GM23338 (cell line): ENCODE measurements around the gene ASPHD2. TPM values are rescaled to one million over a fixed set of nuclear protein-coding genes. Genes with fewer than 3 reads are reported as not detected.

Source experiments
- ATAC-seq: fragments of 200-7000 bp; cut with Tn5 transposase; 3 replicates; pipeline ENCODE4 v1.9.1; 2020
- DNase-seq: peaks from one replicate; pipeline ENCODE4 v3.0.0-alpha.2; 2015; ENCODE audit warnings: low spot score
- H2AFZ ChIP-seq: fragments of 200-600 bp; sonication (generic); 2 replicates; pipeline ENCODE4 v1.8.0; 2016; ENCODE audit warnings: antibody characterized with exemption, mild to moderate bottlenecking, moderate library complexity
- H3F3A ChIP-seq: fragments of 200-600 bp; sonication (generic); replicated peaks from 2 replicates; pipeline ENCODE4 v1.8.0; 2017; ENCODE audit warnings: antibody characterized with exemption, mixed run types, low read depth
- H3K27ac ChIP-seq: fragments of 200-600 bp; sonication (generic); 2 replicates; pipeline ENCODE4 v1.6.1; 2016; ENCODE audit warnings: low read depth
- H3K27me3 ChIP-seq: fragments of 200-600 bp; sonication (generic); 2 replicates; pipeline ENCODE4 v1.8.0; 2016; ENCODE audit warnings: mild to moderate bottlenecking, mixed run types, moderate library complexity; ENCODE audit not compliant: insufficient read depth
- H3K36me3 ChIP-seq: fragments of 200-600 bp; sonication (generic); 2 replicates; pipeline ENCODE4 v1.8.0; 2016; ENCODE audit warnings: mild to moderate bottlenecking; ENCODE audit not compliant: insufficient read depth
- H3K4me1 ChIP-seq: fragments of 200-600 bp; sonication (generic); 2 replicates; pipeline ENCODE4 v1.8.0; 2016; ENCODE audit warnings: mild to moderate bottlenecking, moderate library complexity; ENCODE audit not compliant: insufficient read depth
- H3K4me2 ChIP-seq: fragments of 200-600 bp; sonication (generic); 2 replicates; pipeline ENCODE4 v1.7.1; 2017; ENCODE audit warnings: mixed run types
- H3K4me3 ChIP-seq: fragments of 200-600 bp; sonication (generic); 2 replicates; pipeline ENCODE4 v1.6.1; 2016; ENCODE audit warnings: mixed run types
- H3K79me2 ChIP-seq: fragments of 200-600 bp; sonication (generic); replicated peaks from 2 replicates; pipeline ENCODE4 v1.8.0; 2017; ENCODE audit warnings: mild to moderate bottlenecking; ENCODE audit not compliant: insufficient read depth
- H3K9me2 ChIP-seq: fragments of 200-600 bp; sonication (generic); 2 replicates; pipeline ENCODE4 v1.8.0; 2017; ENCODE audit not compliant: insufficient read depth
- H4K20me1 ChIP-seq: fragments of 200-600 bp; sonication (generic); replicated peaks from 2 replicates; pipeline ENCODE4 v1.8.0; 2017; ENCODE audit warnings: mild to moderate bottlenecking; ENCODE audit not compliant: insufficient read depth
- H3K27ac Mint-ChIP-seq: 2 replicates; pipeline ENCODE4 v1.8.0; 2020; ENCODE audit warnings: inconsistent platforms, mild to moderate bottlenecking, moderate library complexity, mixed read lengths
- H3K27me3 Mint-ChIP-seq: 3 replicates; pipeline ENCODE4 v1.8.0; 2022; ENCODE audit warnings: low read depth, mild to moderate bottlenecking, moderate library complexity, mixed read lengths, inconsistent platforms; ENCODE audit not compliant: insufficient read depth, poor library complexity
- H3K36me3 Mint-ChIP-seq: 3 replicates; pipeline ENCODE4 v1.8.0; 2021; ENCODE audit warnings: low read depth, mild to moderate bottlenecking, inconsistent platforms, moderate library complexity, mixed read lengths
- H3K4me1 Mint-ChIP-seq: 3 replicates; pipeline ENCODE4 v1.8.0; 2020; ENCODE audit warnings: mild to moderate bottlenecking, inconsistent platforms, mixed read lengths
- H3K4me3 Mint-ChIP-seq: 3 replicates; pipeline ENCODE4 v1.8.0; 2021; ENCODE audit warnings: moderate library complexity, mild to moderate bottlenecking, inconsistent platforms, mixed read lengths
- H3K9me3 Mint-ChIP-seq: 3 replicates; pipeline ENCODE4 v1.8.0; 2020; ENCODE audit warnings: moderate library complexity, mild to moderate bottlenecking, inconsistent platforms, mixed read lengths
- CREB1 ChIP-seq: fragments of 250-450 bp; sonication (Bioruptor Pico); IDR thresholded peaks from 2 replicates; pipeline ENCODE4 v1.5.0; 2020; ENCODE audit warnings: low read depth, mild to moderate bottlenecking, moderate library complexity
- EZH2 ChIP-seq: fragments of 200-600 bp; sonication (generic); IDR thresholded peaks from one replicate; pipeline ENCODE4 v1.8.0; 2017; ENCODE audit warnings: antibody characterized with exemption, mild to moderate bottlenecking, low read depth; ENCODE audit not compliant: unreplicated experiment
- EZH2phosphoT487 ChIP-seq: fragments of 200-600 bp; sonication (generic); IDR thresholded peaks from one replicate; pipeline ENCODE4 v1.8.1; 2018; ENCODE audit warnings: antibody characterized with exemption; ENCODE audit not compliant: unreplicated experiment
- JUNB ChIP-seq: IDR thresholded peaks from one replicate; pipeline ENCODE4 v1.6.1; 2016; ENCODE audit warnings: antibody characterized with exemption; ENCODE audit not compliant: unreplicated experiment
- NANOG ChIP-seq: IDR thresholded peaks from 2 replicates; pipeline ENCODE4 v1.6.1; 2016; ENCODE audit warnings: antibody characterized with exemption, borderline replicate concordance
- REST ChIP-seq: IDR thresholded peaks from one replicate; pipeline ENCODE4 v1.6.1; 2018; ENCODE audit warnings: antibody characterized with exemption; ENCODE audit not compliant: unreplicated experiment
- STAT1 ChIP-seq: IDR thresholded peaks from one replicate; pipeline ENCODE4 v1.6.1; 2016; ENCODE audit warnings: antibody characterized with exemption; ENCODE audit not compliant: unreplicated experiment
- ZNF114 ChIP-seq: fragments of 250-450 bp; sonication (Bioruptor Pico); IDR thresholded peaks from 2 replicates; pipeline ENCODE4 v1.5.0; 2020; ENCODE audit warnings: mild to moderate bottlenecking, moderate library complexity
- ZNF462 ChIP-seq: fragments of 250-450 bp; sonication (Bioruptor Pico); IDR thresholded peaks from 2 replicates; pipeline ENCODE4 v1.5.0; 2020; ENCODE audit warnings: mild to moderate bottlenecking, moderate library complexity
- polyA plus RNA-seq: library from polyadenylated mRNA; unstranded; fragments of >200 nt; fragmentation: Nextera tagmentation; extraction: Ambion mirVana; gene quantifications from 2 replicates; pipeline ENCODE4 v1.2.1, GENCODE V29; 2016
- total RNA-seq: library from RNA; depleted of rRNA; stranded (reverse); fragments of >200 nt; shearing (Covaris generic); gene quantifications from 2 replicates; pipeline ENCODE4 v1.2.3, GENCODE V29; 2014
- TF ChIP-seq, protein P1 (sequence below): IDR thresholded peaks from 2 replicates; pipeline ENCODE4 v1.6.1; 2016; ENCODE audit warnings: antibody characterized with exemption

ASPHD2 gene
- total and polyA plus RNA-seq, 2 experiments from 2014 or later = 6.0 to 9.3 TPM

DNA sequence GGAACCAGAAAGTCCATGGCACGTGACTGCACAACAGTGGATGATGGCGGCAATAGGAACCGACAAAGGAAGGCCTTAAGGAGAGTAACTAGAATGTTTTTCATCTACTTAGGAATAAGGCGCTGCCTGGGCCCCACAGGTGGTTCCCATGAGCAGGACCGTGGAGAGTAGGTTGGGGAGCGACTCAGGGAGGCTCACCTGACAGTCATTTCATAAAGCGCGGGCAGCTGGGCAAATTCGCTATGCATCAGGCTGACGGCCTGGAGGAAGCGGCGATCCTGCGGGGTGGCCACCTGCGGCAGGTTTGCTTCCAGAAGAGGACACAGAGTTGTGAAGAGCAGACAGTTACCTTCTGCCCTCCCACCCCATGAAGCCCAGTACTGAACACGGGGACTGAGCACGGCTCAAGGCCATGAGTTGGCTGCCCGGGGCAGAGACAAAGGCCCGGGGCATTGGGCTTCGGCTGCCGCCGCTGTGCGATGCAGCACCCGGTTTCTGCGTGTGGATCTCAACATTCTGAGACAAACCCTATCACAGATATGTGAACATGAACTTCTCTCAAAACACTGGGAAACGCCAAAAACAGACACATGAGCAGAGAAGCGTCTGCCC is 28.7 kb downstream of the ASPHD2 start:
- no peak for TF ChIP-seq ZNF114 (CRISPR knock-in tag)
- ATAC-seq (no peak), DNase-seq (no peak)
- Mint-ChIP-seq H3K36me3 (peaks cover 38% of the 10 kb centered on the region), H3K9me3 (no peaks in the 10 kb centered on the region), H3K4me1 (peaks cover 6% of the 10 kb centered on the region; the same call in 2 of the 3 replicates), H3K4me3 (no peak overlapping the region), H3K27me3 (peaks cover 1% of the 10 kb centered on the region), H3K27ac (peak overlapping the region; percentile 40; the same call in 1 of the 2 replicates)
- Histone ChIP-seq H4K20me1 (no peaks in the 10 kb centered on the region; the same call in none of the 2 replicates), H3K79me2 (peaks cover 15% of the 10 kb centered on the region; the same call in 1 of the 2 replicates), H3K27ac (no peak overlapping the region), H3K4me3 (no peak overlapping the region), H3K4me2 (no peak overlapping the region), H3K36me3 (peaks cover 4% of the 10 kb centered on the region; the same call in 1 of the 2 replicates), H3K4me1 (no peaks in the 10 kb centered on the region), H2AFZ (no peak overlapping the region), H3K9me2 (no peaks in the 10 kb centered on the region), H3K27me3 (no peaks in the 10 kb centered on the region), H3F3A (peaks cover 11% of the 10 kb centered on the region; the same call in 1 of the 2 replicates)

DNA sequence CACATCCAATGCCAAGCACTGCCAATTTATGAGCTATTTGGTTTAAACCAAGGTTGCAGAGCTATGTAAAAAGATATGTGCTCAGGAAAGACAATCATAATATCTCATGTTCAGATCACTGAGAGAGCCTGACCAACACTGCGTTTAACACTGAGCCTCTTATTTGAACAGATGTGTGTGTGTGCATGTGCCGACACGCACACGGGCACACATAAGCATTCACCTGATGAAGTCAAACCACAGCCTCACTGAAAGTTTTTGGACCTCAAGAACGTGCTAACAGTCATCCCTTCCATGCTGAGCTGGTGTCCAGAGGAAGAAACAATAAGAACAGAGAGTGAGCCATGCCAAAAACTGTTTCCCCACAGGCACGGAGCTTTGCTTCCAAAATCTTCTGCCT is 31.1 kb downstream of the ASPHD2 start:
- DNase-seq (no peak), ATAC-seq (no peak)
- Histone ChIP-seq H3K36me3 (peaks cover 7% of the 10 kb centered on the region), H3F3A (peaks cover 11% of the 10 kb centered on the region; the same call in 1 of the 2 replicates), H4K20me1 (no peaks in the 10 kb centered on the region; the same call in none of the 2 replicates), H3K27ac (no peak overlapping the region), H3K4me1 (no peaks in the 10 kb centered on the region), H3K9me2 (no peaks in the 10 kb centered on the region), H3K79me2 (peaks cover 15% of the 10 kb centered on the region; the same call in 1 of the 2 replicates), H3K4me3 (no peak overlapping the region), H3K4me2 (no peak overlapping the region), H2AFZ (no peak overlapping the region), H3K27me3 (no peaks in the 10 kb centered on the region)
- H3K4me1 Mint-ChIP-seq = peaks cover 6% of the 10 kb centered on the region; the same call in 2 of the 3 replicates
- peaks cover 50% of the 10 kb centered on the region for H3K36me3 Mint-ChIP-seq
- H3K9me3 Mint-ChIP-seq = no peaks in the 10 kb centered on the region
- no peak overlapping the region for H3K4me3 Mint-ChIP-seq
- H3K27ac Mint-ChIP-seq = no peak overlapping the region
- H3K27me3 Mint-ChIP-seq = peaks cover 3% of the 10 kb centered on the region
- TF ChIP-seq CREB1 (CRISPR knock-in tag) (no peak), NANOG (no peak), ZNF114 (CRISPR knock-in tag) (no peak), ZNF462 (CRISPR knock-in tag) (no peak), REST (no peak), STAT1 (no peak), JUNB (no peak), EZH2 (no peak), EZH2phosphoT487 (no peak)
- TF ChIP-seq, protein P1, sequence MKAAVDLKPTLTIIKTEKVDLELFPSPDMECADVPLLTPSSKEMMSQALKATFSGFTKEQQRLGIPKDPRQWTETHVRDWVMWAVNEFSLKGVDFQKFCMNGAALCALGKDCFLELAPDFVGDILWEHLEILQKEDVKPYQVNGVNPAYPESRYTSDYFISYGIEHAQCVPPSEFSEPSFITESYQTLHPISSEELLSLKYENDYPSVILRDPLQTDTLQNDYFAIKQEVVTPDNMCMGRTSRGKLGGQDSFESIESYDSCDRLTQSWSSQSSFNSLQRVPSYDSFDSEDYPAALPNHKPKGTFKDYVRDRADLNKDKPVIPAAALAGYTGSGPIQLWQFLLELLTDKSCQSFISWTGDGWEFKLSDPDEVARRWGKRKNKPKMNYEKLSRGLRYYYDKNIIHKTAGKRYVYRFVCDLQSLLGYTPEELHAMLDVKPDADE = no peak
